H1 (cell line): ENCODE measurements around the gene ZNF280B. TPM values are rescaled to one million over a fixed set of nuclear protein-coding genes. Genes with fewer than 3 reads are reported as not detected.

Experiments
- CTCF ChIA-PET: fragments of 300-600 bp; sonication (Branson Sonifier 250); formaldehyde crosslinking; loops from one replicate; lab custom pipeline; 2021; ENCODE audit not compliant: partially characterized antibody; lab: Charles Lee
- POLR2A ChIA-PET: fragments of 300-600 bp; sonication (Branson Sonifier 250); formaldehyde crosslinking; loops from one replicate; lab custom pipeline; 2021; ENCODE audit warnings: inconsistent platforms; ENCODE audit not compliant: partially characterized antibody; lab: Charles Lee
- DNase-seq, 2 experiments: peaks; one replicate each; pipeline versions ENCODE4 v3.0.0 to v3.0.0-alpha.2; 2010 to 2022; ENCODE audit warnings: low spot score in 2 of 2, low read depth in 1 of 2, mixed read lengths in 1 of 2
- FAIRE-seq: peaks from 2 replicates; lab custom pipeline; 2011; peaks lifted over from hg19 to GRCh38; lab: Jason Lieb, UNC
- H2AFZ ChIP-seq: 2 replicates; pipeline ENCODE4 v1.8.1; 2012; ENCODE audit warnings: low read length, inconsistent platforms
- H2AK5ac ChIP-seq: 2 replicates; pipeline ENCODE4 v1.6.1; 2013; ENCODE audit warnings: low read depth, low read length
- H2BK120ac ChIP-seq: replicated peaks from 2 replicates; pipeline ENCODE3; 2013; ENCODE audit warnings: low read depth, low read length, inconsistent platforms
- H2BK12ac ChIP-seq: 2 replicates; pipeline ENCODE4 v1.6.1; 2013; ENCODE audit warnings: low read depth, low read length
- H2BK15ac ChIP-seq: 2 replicates; pipeline ENCODE4 v1.6.1; 2013; ENCODE audit warnings: low read length
- H2BK20ac ChIP-seq: 2 replicates; pipeline ENCODE4 v1.6.1; 2013; ENCODE audit warnings: low read length
- H2BK5ac ChIP-seq: 2 replicates; pipeline ENCODE4 v1.6.1; 2013; ENCODE audit warnings: low read depth, low read length
- H3K14ac ChIP-seq: 2 replicates; pipeline ENCODE4 v1.6.1; 2013; ENCODE audit warnings: inconsistent platforms; ENCODE audit not compliant: insufficient read length
- H3K18ac ChIP-seq: 2 replicates; pipeline ENCODE4 v1.6.1; 2013; ENCODE audit warnings: low read length; ENCODE audit errors: extremely low read depth
- H3K23ac ChIP-seq: 2 replicates; pipeline ENCODE4 v1.6.1; 2013; ENCODE audit warnings: inconsistent platforms; ENCODE audit not compliant: insufficient read length
- H3K23me2 ChIP-seq: 2 replicates; pipeline ENCODE4 v1.6.1; 2013; ENCODE audit warnings: low read depth, low read length
- H3K27ac ChIP-seq: 2 replicates; pipeline ENCODE4 v1.6.1; 2011; ENCODE audit warnings: low read depth, low read length, inconsistent platforms
- H3K27me3 ChIP-seq, 4 experiments: replicated peaks in 1 of 4; 1 replicate in 1 of 4; 2 replicates in 3 of 4; pipeline versions ENCODE4 v1.6.1 to v1.8.1; 2011 to 2013; ENCODE audit warnings: low read length in 3 of 4, mild to moderate bottlenecking in 3 of 4, inconsistent platforms in 2 of 4, mixed read lengths in 2 of 4, moderate library complexity in 1 of 4; ENCODE audit not compliant: control insufficient read depth in 3 of 4, insufficient read depth in 3 of 4; ENCODE audit errors: extremely low read depth in 1 of 4
- H3K36me3 ChIP-seq, 4 experiments: 2 replicates each; pipeline versions ENCODE4 v1.6.1 to v1.8.1; 2011 to 2013; ENCODE audit warnings: mild to moderate bottlenecking in 4 of 4, low read length in 3 of 4, moderate library complexity in 2 of 4, control low read depth in 1 of 4, inconsistent platforms in 1 of 4; ENCODE audit not compliant: insufficient read depth in 4 of 4, control insufficient read depth in 2 of 4
- H3K4ac ChIP-seq: replicated peaks from 2 replicates; pipeline ENCODE3; 2013; ENCODE audit warnings: low read length, low read depth, mixed read lengths, inconsistent platforms; ENCODE audit not compliant: insufficient read length
- H3K4me1 ChIP-seq, 4 experiments: replicated peaks in 1 of 4; 1 replicate in 1 of 4; 2 replicates in 3 of 4; pipeline versions ENCODE4 v1.6.1 to v1.8.1; 2011 to 2013; ENCODE audit warnings: low read length in 3 of 4, inconsistent platforms in 2 of 4, mixed read lengths in 1 of 4; ENCODE audit not compliant: insufficient read depth in 4 of 4, control insufficient read depth in 3 of 4
- H3K4me2 ChIP-seq, 2 experiments: 2 replicates each; pipeline versions ENCODE4 v1.6.1 to v1.8.1; 2011 to 2013; ENCODE audit warnings: low read depth in 2 of 2, low read length in 2 of 2, control low read depth in 1 of 2, inconsistent platforms in 1 of 2, mild to moderate bottlenecking in 1 of 2; ENCODE audit not compliant: insufficient read depth in 1 of 2
- H3K4me3 ChIP-seq, 4 experiments: fragments of 200-600, 300-600 bp in 1 of 4; sonication (generic), shearing (Covaris generic), sonication (Bioruptor Twin) in 1 of 4; 2 replicates each; pipeline versions ENCODE4 v1.5.1 to v1.8.1; 2011 to 2016; ENCODE audit warnings: low read length in 4 of 4, low read depth in 3 of 4, control low read depth in 2 of 4, inconsistent platforms in 2 of 4, mild to moderate bottlenecking in 2 of 4, mixed read lengths in 1 of 4, moderate library complexity in 1 of 4; ENCODE audit not compliant: insufficient read depth in 2 of 4; ENCODE audit errors: extremely low read depth in 1 of 4
- H3K56ac ChIP-seq: replicated peaks from 2 replicates; pipeline ENCODE3; 2013; ENCODE audit warnings: low read depth, mild to moderate bottlenecking, mixed read lengths, low read length, inconsistent platforms; ENCODE audit not compliant: insufficient read length
- H3K79me1 ChIP-seq: 2 replicates; pipeline ENCODE4 v1.6.1; 2013; ENCODE audit warnings: low read depth, low read length, control low read depth
- H3K79me2 ChIP-seq, 2 experiments: 2 replicates each; pipeline versions ENCODE4 v1.6.1 to v1.8.1; 2012 to 2013; ENCODE audit warnings: low read length in 2 of 2, mild to moderate bottlenecking in 2 of 2, inconsistent platforms in 1 of 2; ENCODE audit not compliant: insufficient read depth in 2 of 2, control insufficient read depth in 1 of 2
- H3K9ac ChIP-seq, 4 experiments: replicated peaks in 1 of 4; 1 replicate in 1 of 4; 2 replicates in 3 of 4; pipeline versions ENCODE4 v1.6.1 to v1.8.1; 2011 to 2013; ENCODE audit warnings: low read depth in 3 of 4, low read length in 3 of 4, control low read depth in 2 of 4, mild to moderate bottlenecking in 2 of 4, moderate library complexity in 2 of 4, inconsistent platforms in 1 of 4; ENCODE audit errors: extremely low read depth in 1 of 4
- H3K9me3 ChIP-seq, 2 experiments: 2 replicates each; pipeline versions ENCODE4 v1.6.1 to v1.8.1; 2012 to 2013; ENCODE audit warnings: mild to moderate bottlenecking in 2 of 2, moderate library complexity in 2 of 2, control low read depth in 1 of 2, inconsistent platforms in 1 of 2, low read depth in 1 of 2, low read length in 1 of 2, mixed read lengths in 1 of 2; ENCODE audit not compliant: insufficient read depth in 2 of 2
- H4K20me1 ChIP-seq, 2 experiments: replicated peaks in 1 of 2; 2 replicates each; pipeline versions ENCODE3 to v1.8.1; 2011 to 2013; ENCODE audit warnings: inconsistent platforms in 2 of 2, low read length in 2 of 2, mild to moderate bottlenecking in 1 of 2; ENCODE audit not compliant: insufficient read depth in 2 of 2, control insufficient read depth in 1 of 2
- H4K5ac ChIP-seq: 2 replicates; pipeline ENCODE4 v1.6.1; 2013; ENCODE audit warnings: low read length, low read depth, mixed read lengths, inconsistent platforms; ENCODE audit not compliant: insufficient read length
- H4K8ac ChIP-seq: 2 replicates; pipeline ENCODE4 v1.8.0; 2013; ENCODE audit warnings: mild to moderate bottlenecking, moderate library complexity, low read length, inconsistent platforms; ENCODE audit not compliant: insufficient read depth; ENCODE audit errors: extremely low read depth
- H4K91ac ChIP-seq: replicated peaks from 2 replicates; pipeline ENCODE3; 2013; ENCODE audit warnings: low read length, mixed read lengths, inconsistent platforms; ENCODE audit not compliant: insufficient read length
- BACH1 ChIP-seq: IDR thresholded peaks from 2 replicates; pipeline ENCODE4 v1.6.1; 2012; ENCODE audit warnings: low read length, improper control_type of control experiment
- MAX ChIP-seq: IDR thresholded peaks from 2 replicates; pipeline ENCODE4 v1.6.1; 2012; ENCODE audit warnings: inconsistent platforms
- POLR2AphosphoS5 ChIP-seq: IDR thresholded peaks from 2 replicates; pipeline ENCODE4 v1.6.1; 2011; ENCODE audit warnings: low read depth, low read length
- ZNF274 ChIP-seq: IDR thresholded peaks from 2 replicates; pipeline ENCODE4 v1.7.0; 2012; ENCODE audit warnings: low read length, borderline replicate concordance; ENCODE audit errors: extremely low read depth
- WGBS, 2 experiments: shearing (Covaris generic) in 1 of 2; methylation state at CpG; one replicate each; pipeline versions ENCODE4 v1.1.6 to v1.1.7; 2013 to 2015; ENCODE audit warnings: low lambda C conversion rate in 2 of 2, mixed read lengths in 2 of 2, inconsistent platforms in 1 of 2, low coverage in 1 of 2, missing lambda C conversion rate in 1 of 2; ENCODE audit not compliant: insufficient replicate concordance in 2 of 2, insufficient coverage in 1 of 2, insufficient read length in 1 of 2; ENCODE audit errors: extremely low coverage in 1 of 2, missing lambda C conversion rate in 1 of 2; 5-methylcytosine and 5-hydroxymethylcytosine counted together
- polyA plus RNA-seq, 7 experiments: library from polyadenylated mRNA; depleted of rRNA in 3 of 7; stranded (reverse) in 5 of 7; unstranded in 2 of 7; fragments of >200 nt in 5 of 7; fragments of 200-250 nt in 2 of 7; gene quantifications; 1 replicate in 5 of 7; 2 replicates in 1 of 7; 4 replicates in 1 of 7; pipeline versions ENCODE4 v1.2.1 to v1.2.3, GENCODE V29; 2011 to 2013; ENCODE audit warnings: missing spikeins in 2 of 7, mixed read lengths in 2 of 7
- total RNA-seq: library from RNA; stranded (reverse); fragmentation: NEBNext Ultra II Directional; extraction: Animal tissue kit (Norgen Biotek cat#: 25700); gene quantifications from 2 replicates; pipeline ENCODE4 v1.2.1, GENCODE V29; 2021

Gene ZNF280B
- total and polyA plus RNA-seq, 2 of the 8 experiments (the other 6 are each of a cell fraction or from before 2014, with no cell fraction given), result 4.8 to 11.7 TPM

- TF ChIP-seq MAX (no peak), POLR2AphosphoS5 (no peak), BACH1 (no peak), ZNF274 (no peak)
- FAIRE-seq, result no peak
These were observed 11.0 kb upstream of the ZNF280B start for GRCh38 chr22:22519591-22519990.

More at GRCh38 chr22:22519591-22519990, 11.0 kb upstream of the ZNF280B start:
- no peak overlapping the region for H2BK5ac ChIP-seq
- WGBS, 2 experiments, result 86% methylated on average over 5 of the region's 5 CpGs; no CpG with 5 or more reads in 1 of the 2 experiments
- no peak overlapping the region for H3K4ac ChIP-seq
- H3K9me3 ChIP-seq, result peaks cover 0 to 14% of the 10 kb centered on the region in 2 experiments; a peak in 2 of 4 replicates
- H3K18ac ChIP-seq, result no peak overlapping the region
- H3K27ac ChIP-seq, result no peak overlapping the region
- H4K20me1 ChIP-seq, result no peaks in the 10 kb centered on the region
- H4K5ac ChIP-seq, result no peak overlapping the region
- no peak overlapping the region for H3K9ac ChIP-seq
- CTCF ChIA-PET, result interaction anchor here (1.9 to 3.3 kb wide), 3 partner anchors 11 to 55 kb away, joined by 4 to 9 read pairs (median 5); partner anchors contain the start of gene ZNF280B
- no peaks in the 10 kb centered on the region for H3K79me1 ChIP-seq
- H2AFZ ChIP-seq, result no peak overlapping the region
- H3K4me2 ChIP-seq, result no peak overlapping the region
- no peak overlapping the region for H3K14ac ChIP-seq
- no peak overlapping the region for H2AK5ac ChIP-seq
- H3K4me1 ChIP-seq, result no peaks in the 10 kb centered on the region
- H3K23me2 ChIP-seq, result no peaks in the 10 kb centered on the region; the same call in 1 of the 2 replicates
- H3K23ac ChIP-seq, result no peak overlapping the region
- no peak overlapping the region for H2BK120ac ChIP-seq
- no peaks in the 10 kb centered on the region for H3K36me3 ChIP-seq
- no peak for DNase-seq
- peak overlapping the region in 1 of 4 experiments; percentile 8; a peak in 2 of 8 replicates for H3K4me3 ChIP-seq
- peaks cover 2 to 41% (median 24%) of the 10 kb centered on the region in 4 experiments; a peak in 6 of 7 replicates for H3K27me3 ChIP-seq
- H4K8ac ChIP-seq, result no peak overlapping the region
- H2BK20ac ChIP-seq, result no peak overlapping the region
- no peak overlapping the region for H2BK15ac ChIP-seq
- H3K56ac ChIP-seq, result no peak overlapping the region
- no peak overlapping the region for H2BK12ac ChIP-seq
- POLR2A ChIA-PET, result no interaction called here
- no peak overlapping the region for H4K91ac ChIP-seq
- no peaks in the 10 kb centered on the region for H3K79me2 ChIP-seq
